WTC11 (cell line): ENCODE measurements around the gene HRH4. TPM values are rescaled to one million over a fixed set of nuclear protein-coding genes. Genes with fewer than 3 reads are reported as not detected.

ENCODE experiments used
- ATAC-seq: fragments of 200-7000 bp; cut with Tn5 transposase; 2 replicates; pipeline ENCODE4 v1.10.0; 2021; ENCODE audit warnings: mild to moderate bottlenecking, moderate library complexity
- CTCF ChIA-PET: fragments of 300-600 bp; sonication (Branson Sonifier 250); formaldehyde crosslinking; loops from one replicate; lab custom pipeline; 2021; ENCODE audit warnings: antibody characterized with exemption; lab: Charles Lee
- POLR2A ChIA-PET: fragments of 350-600 bp; sonication (Branson Sonifier 250); formaldehyde crosslinking; loops from one replicate; lab custom pipeline; 2021; ENCODE audit warnings: antibody characterized with exemption; lab: Charles Lee
- DNase-seq: peaks from one replicate; pipeline ENCODE4 v3.0.0; 2021; ENCODE audit warnings: low spot score
- H3K27ac Mint-ChIP-seq: 2 replicates; pipeline ENCODE4 v1.8.0; 2021; ENCODE audit warnings: mixed read lengths
- H3K27me3 Mint-ChIP-seq: 2 replicates; pipeline ENCODE4 v1.8.0; 2021; ENCODE audit warnings: low read depth, mild to moderate bottlenecking, moderate library complexity, mixed read lengths
- H3K36me3 Mint-ChIP-seq: 2 replicates; pipeline ENCODE4 v1.8.0; 2021; ENCODE audit warnings: mixed read lengths
- H3K4me1 Mint-ChIP-seq: 2 replicates; pipeline ENCODE4 v1.8.0; 2022; ENCODE audit warnings: mixed read lengths
- H3K4me3 Mint-ChIP-seq: 2 replicates; pipeline ENCODE4 v1.8.0; 2021; ENCODE audit warnings: mild to moderate bottlenecking, moderate library complexity, mixed read lengths
- H3K9me3 Mint-ChIP-seq: 2 replicates; pipeline ENCODE4 v1.8.0; 2021; ENCODE audit warnings: mixed read lengths
- AFF4 ChIP-seq: sonication (generic); formaldehyde crosslinking; IDR thresholded peaks from 2 replicates; pipeline ENCODE4 v1.8.1; 2023; ENCODE audit warnings: mild to moderate bottlenecking, missing genetic modification reagents, borderline replicate concordance
- AR ChIP-seq: fragments of 250-450 bp; sonication (Bioruptor Pico); IDR thresholded peaks from 2 replicates; pipeline ENCODE4 v1.9.0; 2021; ENCODE audit warnings: mild to moderate bottlenecking
- ARID4B ChIP-seq: sonication (generic); formaldehyde crosslinking; IDR thresholded peaks from 2 replicates; pipeline ENCODE4 v1.8.0; 2023; ENCODE audit warnings: missing genetic modification reagents, mild to moderate bottlenecking, borderline replicate concordance
- ATF3 ChIP-seq: sonication (generic); formaldehyde crosslinking; conservative IDR thresholded peaks from 2 replicates; pipeline ENCODE4 v1.8.1; 2022; ENCODE audit warnings: mild to moderate bottlenecking, missing genetic modification reagents
- CBFB ChIP-seq: sonication (generic); formaldehyde crosslinking; IDR thresholded peaks from 2 replicates; pipeline ENCODE4 v1.8.1; 2022; ENCODE audit warnings: mild to moderate bottlenecking, low read depth, missing genetic modification reagents
- CDX4 ChIP-seq: fragments of 250-450 bp; sonication (Bioruptor Pico); IDR thresholded peaks from 2 replicates; pipeline ENCODE4 v1.9.0; 2021; ENCODE audit warnings: moderate library complexity, mild to moderate bottlenecking, inconsistent platforms, borderline replicate concordance
- CREM ChIP-seq: sonication (generic); formaldehyde crosslinking; IDR thresholded peaks from 2 replicates; pipeline ENCODE4 v1.8.1; 2022; ENCODE audit warnings: mild to moderate bottlenecking, missing genetic modification reagents, moderate library complexity
- ERG ChIP-seq: fragments of 250-450 bp; sonication (Bioruptor Pico); IDR thresholded peaks from 2 replicates; pipeline ENCODE4 v1.8.0; 2021; ENCODE audit warnings: mild to moderate bottlenecking
- FOXP1 ChIP-seq: sonication (generic); formaldehyde crosslinking; IDR thresholded peaks from 2 replicates; pipeline ENCODE4 v1.8.0; 2022; ENCODE audit warnings: missing genetic modification reagents, mild to moderate bottlenecking, moderate library complexity, borderline replicate concordance
- GRHL2 ChIP-seq: fragments of 250-450 bp; sonication (Bioruptor Pico); IDR thresholded peaks from 2 replicates; pipeline ENCODE4 v1.8.0; 2022; ENCODE audit warnings: mild to moderate bottlenecking, moderate library complexity; ENCODE audit not compliant: insufficient replicate concordance, severe bottlenecking
- JAZF1 ChIP-seq: fragments of 250-450 bp; sonication (Bioruptor Pico); IDR thresholded peaks from 2 replicates; pipeline ENCODE4 v1.9.0; 2021; ENCODE audit warnings: moderate library complexity, mild to moderate bottlenecking, inconsistent platforms
- JUN ChIP-seq: sonication (generic); formaldehyde crosslinking; IDR thresholded peaks from 2 replicates; pipeline ENCODE4 v1.8.0; 2023; ENCODE audit warnings: mild to moderate bottlenecking, missing genetic modification reagents
- NR2C2 ChIP-seq: sonication (generic); formaldehyde crosslinking; IDR thresholded peaks from 2 replicates; pipeline ENCODE4 v1.8.0; 2022; ENCODE audit warnings: mild to moderate bottlenecking, missing genetic modification reagents
- NR3C1 ChIP-seq: sonication (generic); formaldehyde crosslinking; conservative IDR thresholded peaks from 2 replicates; pipeline ENCODE4 v1.8.1; 2023; ENCODE audit warnings: low read depth, mild to moderate bottlenecking, missing genetic modification reagents
- ZNF219 ChIP-seq: sonication (generic); formaldehyde crosslinking; IDR thresholded peaks from 2 replicates; pipeline ENCODE4 v1.8.0; 2023; ENCODE audit warnings: missing genetic modification reagents, mild to moderate bottlenecking, borderline replicate concordance
- ZNF281 ChIP-seq: sonication (generic); formaldehyde crosslinking; IDR thresholded peaks from 2 replicates; pipeline ENCODE4 v1.8.0; 2023; ENCODE audit warnings: mild to moderate bottlenecking, missing genetic modification reagents
- ZNF396 ChIP-seq: fragments of 250-450 bp; sonication (Bioruptor Pico); IDR thresholded peaks from 2 replicates; pipeline ENCODE4 v1.8.0; 2021; ENCODE audit warnings: mild to moderate bottlenecking, moderate library complexity, borderline replicate concordance
- ZNF423 ChIP-seq: fragments of 250-450 bp; sonication (Bioruptor Pico); IDR thresholded peaks from 2 replicates; pipeline ENCODE4 v2.1.2; 2022; ENCODE audit warnings: mild to moderate bottlenecking, moderate library complexity
- total RNA-seq: library from RNA; stranded (reverse); gene quantifications from 3 replicates; pipeline ENCODE4 v1.2.3, GENCODE V29; 2021

Gene HRH4
- total RNA-seq, 1 experiment from 2014 or later, result not detected

- Mint-ChIP-seq H3K27ac (no peak overlapping the region), H3K4me1 (peaks cover 2% of the 10 kb centered on the region; the same call in 1 of the 2 replicates), H3K36me3 (no peaks in the 10 kb centered on the region), H3K9me3 (peaks cover 13% of the 10 kb centered on the region)
- ATAC-seq, result no peak
- CTCF ChIA-PET, result interaction anchor here (1.1 to 6.1 kb wide), 8 partner anchors 17 to 313 kb away, joined by 3 to 74 read pairs (median 20); no protein-coding TSS in a partner anchor
- POLR2A ChIA-PET, result no interaction called here
- DNase-seq, result no peak
- TF ChIP-seq ERG (no peak), NR2C2 (no peak), CBFB (CRISPR knock-in tag) (no peak), ZNF423 (no peak), CREM (no peak), AFF4 (CRISPR knock-in tag) (no peak), AR (no peak), ARID4B (CRISPR knock-in tag) (no peak), ZNF219 (CRISPR knock-in tag) (no peak), ZNF281 (CRISPR knock-in tag) (no peak), JUN (CRISPR knock-in tag) (no peak), ZNF396 (CRISPR knock-in tag) (no peak), NR3C1 (CRISPR knock-in tag) (no peak), CDX4 (no peak), GRHL2 (CRISPR knock-in tag) (no peak), FOXP1 (CRISPR knock-in tag) (no peak), JAZF1 (CRISPR knock-in tag) (no peak), ATF3 (CRISPR knock-in tag) (no peak)
- TF ChIP-seq, all 79 proteins: peak for 0
- no peak overlapping the region for H3K4me3 Mint-ChIP-seq
- H3K27me3 Mint-ChIP-seq, result no peaks in the 10 kb centered on the region; the same call in 1 of the 2 replicates
These were observed 30.1 kb downstream of the HRH4 start for GRCh38 chr18:24490539-24490938.
